22Rv1 (cell line): ENCODE data around the gene STK36.
A peak's percentile ranks its signal among the peaks of the same experiment; 100 is the strongest.
"Not testable (repeated sequence)": the region's sequence is repeated elsewhere in the genome, so short reads cannot be mapped to it uniquely, and the experiment has no call there.

Experiments
- ZFX ChIP-seq: fragments of 450-650 bp; IDR thresholded peaks from 2 replicates; pipeline ENCODE4 v1.6.1; 2017; ENCODE audit warnings: antibody characterized with exemption, borderline replicate concordance
- TF ChIP-seq, protein P1 (sequence below): fragments of 450-650 bp; IDR thresholded peaks from 2 replicates; pipeline ENCODE4 v1.5.1; 2017; ENCODE audit warnings: mild to moderate bottlenecking

GRCh38 chr2:218687400-218688060 is 15.6 kb downstream of the STK36 start:
- TF ChIP-seq, protein P1, sequence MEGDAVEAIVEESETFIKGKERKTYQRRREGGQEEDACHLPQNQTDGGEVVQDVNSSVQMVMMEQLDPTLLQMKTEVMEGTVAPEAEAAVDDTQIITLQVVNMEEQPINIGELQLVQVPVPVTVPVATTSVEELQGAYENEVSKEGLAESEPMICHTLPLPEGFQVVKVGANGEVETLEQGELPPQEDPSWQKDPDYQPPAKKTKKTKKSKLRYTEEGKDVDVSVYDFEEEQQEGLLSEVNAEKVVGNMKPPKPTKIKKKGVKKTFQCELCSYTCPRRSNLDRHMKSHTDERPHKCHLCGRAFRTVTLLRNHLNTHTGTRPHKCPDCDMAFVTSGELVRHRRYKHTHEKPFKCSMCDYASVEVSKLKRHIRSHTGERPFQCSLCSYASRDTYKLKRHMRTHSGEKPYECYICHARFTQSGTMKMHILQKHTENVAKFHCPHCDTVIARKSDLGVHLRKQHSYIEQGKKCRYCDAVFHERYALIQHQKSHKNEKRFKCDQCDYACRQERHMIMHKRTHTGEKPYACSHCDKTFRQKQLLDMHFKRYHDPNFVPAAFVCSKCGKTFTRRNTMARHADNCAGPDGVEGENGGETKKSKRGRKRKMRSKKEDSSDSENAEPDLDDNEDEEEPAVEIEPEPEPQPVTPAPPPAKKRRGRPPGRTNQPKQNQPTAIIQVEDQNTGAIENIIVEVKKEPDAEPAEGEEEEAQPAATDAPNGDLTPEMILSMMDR = peak; percentile 89
- not testable (repeated sequence) for TF ChIP-seq ZFX
